ENCODE results near the gene IGLL1. TPM values are rescaled to one million over a fixed set of nuclear protein-coding genes. Genes with fewer than 3 reads are reported as not detected.
"Not testable (repeated sequence)": the region's sequence is repeated elsewhere in the genome, so short reads cannot be mapped to it uniquely, and the experiment has no call there.

Gene IGLL1
- not detected for total RNA-seq

DNA sequence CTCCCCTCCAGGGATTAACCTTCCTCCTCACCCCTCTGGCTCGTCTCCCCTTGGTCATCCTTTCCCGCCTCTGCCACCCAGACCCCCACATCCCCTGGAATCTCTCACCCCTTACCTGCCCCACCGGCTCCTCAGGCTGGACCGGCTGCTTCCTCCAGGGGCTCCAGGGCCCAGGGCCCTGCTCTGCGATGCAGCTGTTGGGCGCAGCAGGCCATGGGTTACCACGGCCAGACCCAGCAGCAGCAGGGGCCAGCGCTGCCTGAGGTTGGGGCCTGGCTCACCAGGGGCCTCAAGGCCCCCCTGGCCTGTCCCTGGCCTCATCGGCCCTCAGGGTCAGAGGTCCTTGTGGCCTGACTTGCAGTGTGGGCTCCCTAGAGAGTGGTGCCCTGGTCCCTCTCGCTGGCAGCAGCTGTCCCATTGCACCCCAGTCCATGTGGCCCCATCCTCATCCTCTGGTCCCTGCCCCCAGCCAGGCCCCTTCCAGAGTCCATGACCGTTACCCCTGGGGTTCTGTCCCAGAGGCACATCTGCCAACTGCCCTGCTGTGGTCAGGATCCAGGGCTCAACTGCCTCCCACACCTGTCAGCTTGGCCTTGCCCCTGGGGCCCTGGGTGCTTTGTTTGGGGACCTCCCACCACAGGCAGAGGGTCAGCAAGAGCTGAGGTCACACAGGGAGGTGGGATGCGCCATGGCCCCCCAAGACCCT lies at the start of gene IGLL1:
Gene IGLL1, minus strand, starts transcription at position 421 of the 706 bp plus-strand sequence. Its CDS starts 100 bp downstream, at position 321.
- H3K9me3 ChIP-seq (ENCODE audit: control insufficient read depth in 3 of 3, low read length in 3 of 3): no peaks in the 10 kb centered on the region

DNA sequence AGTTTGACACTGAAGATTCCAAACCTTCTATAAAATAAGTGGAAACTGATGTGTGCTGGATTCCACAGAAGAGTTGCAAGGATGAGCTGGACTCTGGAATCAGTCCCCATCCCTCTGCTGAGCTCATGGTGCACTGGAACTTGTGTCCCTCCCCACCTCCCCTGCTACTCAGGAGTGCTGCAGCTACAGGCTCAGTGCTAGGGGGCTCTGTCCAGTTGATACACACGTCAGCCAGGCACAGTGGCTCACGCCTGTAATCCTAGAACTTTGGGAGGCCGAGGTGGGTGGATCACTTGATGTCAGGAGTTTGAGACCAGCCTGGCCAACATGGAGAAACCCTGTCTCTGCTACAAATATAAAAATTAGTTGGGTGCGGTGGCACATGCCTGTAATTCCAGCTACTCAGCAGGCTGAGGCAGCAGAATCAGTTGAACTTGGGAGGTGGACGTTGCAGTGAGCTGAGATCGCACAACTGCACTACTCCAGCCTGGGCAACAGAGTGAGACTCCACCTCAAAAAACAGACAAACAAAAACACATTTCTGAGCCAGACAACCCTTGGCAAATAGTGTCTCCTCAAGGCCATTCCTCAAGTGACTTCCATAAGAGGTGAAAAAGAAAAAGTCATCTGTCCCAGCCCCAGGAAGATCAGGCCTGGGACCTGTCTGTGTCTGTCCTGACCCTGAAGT lies 48.1 kb upstream of the IGLL1 start:
- H3K27me3 ChIP-seq (ENCODE audit: control insufficient read depth in 3 of 3, insufficient read depth in 3 of 3, low read length in 3 of 3); H3K4me1 ChIP-seq (ENCODE audit: control insufficient read depth in 3 of 3, insufficient read depth in 3 of 3, low read length in 3 of 3); H3K9ac ChIP-seq (ENCODE audit: low read depth in 1 of 3, low read length in 3 of 3); H3K36me3 ChIP-seq (ENCODE audit: control insufficient read depth in 3 of 3, insufficient read depth in 3 of 3, low read length in 3 of 3); H3K27ac ChIP-seq (ENCODE audit: low read depth, low read length); H3K4me3 ChIP-seq (ENCODE audit: low read length in 3 of 3); H3K9me3 ChIP-seq (ENCODE audit: control insufficient read depth in 3 of 3, low read length in 3 of 3): not testable (repeated sequence)

More for the DNA sequence above, at the start of gene IGLL1:
- H3K4me1 ChIP-seq (ENCODE audit: control insufficient read depth in 3 of 3, insufficient read depth in 3 of 3, low read length in 3 of 3): no peaks in the 10 kb centered on the region
- peaks cover 4 to 11% (median 10%) of the 10 kb centered on the region in 3 donors for H3K27me3 ChIP-seq (ENCODE audit: control insufficient read depth in 3 of 3, insufficient read depth in 3 of 3, low read length in 3 of 3)
- H3K9ac ChIP-seq (ENCODE audit: low read depth in 1 of 3, low read length in 3 of 3): no peak within 1 kb of the TSS
- no peak within 1 kb of the TSS for H3K27ac ChIP-seq (ENCODE audit: low read depth, low read length)
- H3K4me3 ChIP-seq (ENCODE audit: low read length in 3 of 3): no peak within 1 kb of the TSS
- no peaks in the 10 kb centered on the region for H3K36me3 ChIP-seq (ENCODE audit: control insufficient read depth in 3 of 3, insufficient read depth in 3 of 3, low read length in 3 of 3)

DNA sequence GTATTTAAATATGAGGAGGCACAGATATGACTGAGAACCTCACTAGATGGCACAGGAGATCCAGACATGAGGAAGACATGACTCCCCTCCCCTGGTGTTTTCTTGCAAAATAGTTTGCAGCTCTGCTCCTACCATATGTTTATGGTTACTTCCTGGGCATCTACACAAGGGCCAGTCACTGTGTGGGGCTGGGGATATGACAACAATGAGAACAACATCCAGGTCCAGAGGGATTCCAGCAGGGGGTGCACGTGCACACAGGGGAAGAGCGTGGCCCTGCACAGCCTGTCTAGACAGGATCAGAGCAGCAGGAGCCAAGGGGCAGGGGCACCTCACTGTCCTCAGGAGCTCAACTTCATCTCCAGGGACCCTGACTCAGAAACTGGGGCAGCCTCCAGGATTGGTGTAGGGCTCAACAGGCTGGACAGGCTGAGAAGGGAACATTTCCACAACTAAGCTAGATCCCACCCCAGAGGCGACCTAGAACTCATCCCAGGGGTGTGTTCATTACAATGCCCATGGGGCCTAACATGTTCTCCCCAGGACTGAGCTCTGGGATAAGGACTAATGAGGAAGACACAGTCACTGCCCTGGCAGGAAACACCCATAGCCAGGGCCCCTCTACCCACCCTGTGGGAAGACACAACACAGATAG lies 47.4 kb upstream of the IGLL1 start:
- not testable (repeated sequence) for H3K27ac ChIP-seq (ENCODE audit: low read depth, low read length); H3K27me3 ChIP-seq (ENCODE audit: control insufficient read depth in 3 of 3, insufficient read depth in 3 of 3, low read length in 3 of 3)

DNA sequence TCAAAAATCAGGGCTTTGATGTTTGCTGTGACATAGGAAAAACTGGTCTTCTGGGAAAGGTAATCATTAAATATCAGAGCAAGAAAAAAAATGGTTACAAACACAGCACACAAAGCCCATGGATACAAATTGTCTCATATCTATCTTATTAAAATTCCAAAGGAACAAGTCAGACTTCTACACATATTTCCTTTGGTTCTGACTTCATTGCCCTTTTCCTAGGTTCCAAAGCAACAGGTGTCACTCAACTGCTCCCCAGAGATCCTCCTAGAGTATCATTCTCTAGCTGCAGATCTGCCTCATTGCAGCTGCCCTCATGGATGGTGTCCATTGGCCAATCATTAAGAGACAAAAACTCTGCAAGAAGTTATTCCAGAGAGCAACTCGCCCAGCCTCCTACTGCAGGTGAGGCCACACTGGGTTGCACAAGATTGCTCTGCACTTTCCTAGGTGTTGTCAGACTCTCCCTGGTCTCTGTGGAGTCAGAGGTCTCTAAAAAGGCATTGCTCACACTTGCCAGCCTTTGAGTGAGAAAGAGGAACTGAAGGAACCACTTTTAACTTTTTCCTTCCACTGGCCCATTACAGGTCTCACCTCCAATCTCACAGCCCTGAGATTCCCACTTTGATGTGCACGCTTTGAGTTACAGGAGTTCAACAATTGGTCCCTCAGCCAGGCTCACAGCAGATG lies 46.3 kb upstream of the IGLL1 start:
- H3K9ac ChIP-seq (ENCODE audit: low read depth in 1 of 3, low read length in 3 of 3): no peak overlapping the region
- no peaks in the 10 kb centered on the region for H3K4me1 ChIP-seq (ENCODE audit: control insufficient read depth in 3 of 3, insufficient read depth in 3 of 3, low read length in 3 of 3)
- H3K27me3 ChIP-seq (ENCODE audit: control insufficient read depth in 3 of 3, insufficient read depth in 3 of 3, low read length in 3 of 3): no peaks in the 10 kb centered on the region
- no peak overlapping the region for H3K4me3 ChIP-seq (ENCODE audit: low read length in 3 of 3)
- peaks cover 0 to 3% (median 0%) of the 10 kb centered on the region in 3 donors for H3K36me3 ChIP-seq (ENCODE audit: control insufficient read depth in 3 of 3, insufficient read depth in 3 of 3, low read length in 3 of 3)
- H3K9me3 ChIP-seq (ENCODE audit: control insufficient read depth in 3 of 3, low read length in 3 of 3): no peaks in the 10 kb centered on the region
- no peak overlapping the region for H3K27ac ChIP-seq (ENCODE audit: low read depth, low read length)

More for the DNA sequence above, 47.4 kb upstream of the IGLL1 start:
- H3K9me3 ChIP-seq (ENCODE audit: control insufficient read depth in 3 of 3, low read length in 3 of 3); H3K4me1 ChIP-seq (ENCODE audit: control insufficient read depth in 3 of 3, insufficient read depth in 3 of 3, low read length in 3 of 3); H3K4me3 ChIP-seq (ENCODE audit: low read length in 3 of 3); H3K36me3 ChIP-seq (ENCODE audit: control insufficient read depth in 3 of 3, insufficient read depth in 3 of 3, low read length in 3 of 3); H3K9ac ChIP-seq (ENCODE audit: low read depth in 1 of 3, low read length in 3 of 3): not testable (repeated sequence)

DNA sequence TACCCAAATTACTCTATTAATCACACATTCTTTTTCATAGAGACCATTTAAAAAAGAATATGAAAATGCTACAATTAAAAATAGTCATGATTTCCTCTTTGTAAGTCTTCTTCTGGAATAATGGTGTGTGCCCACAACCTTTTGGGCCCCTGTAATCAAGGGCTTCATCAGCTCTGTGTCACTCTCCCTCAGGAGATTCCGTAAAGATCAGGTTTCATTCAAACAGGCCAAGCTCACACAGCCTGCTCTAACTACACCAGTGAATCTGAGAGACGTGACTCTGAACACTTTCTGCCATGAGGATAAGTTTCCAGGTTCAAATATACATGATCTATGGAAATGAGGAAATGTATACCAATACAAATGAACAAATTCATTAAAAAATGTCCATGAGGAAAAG lies 42.5 kb upstream of the IGLL1 start:
- Histone ChIP-seq H3K36me3 (ENCODE audit: control insufficient read depth in 3 of 3, insufficient read depth in 3 of 3, low read length in 3 of 3) (peaks cover 0 to 3% (median 0%) of the 10 kb centered on the region in 3 donors), H3K4me1 (ENCODE audit: control insufficient read depth in 3 of 3, insufficient read depth in 3 of 3, low read length in 3 of 3) (no peaks in the 10 kb centered on the region), H3K9ac (ENCODE audit: low read depth in 1 of 3, low read length in 3 of 3) (no peak overlapping the region), H3K27ac (ENCODE audit: low read depth, low read length) (no peak overlapping the region), H3K4me3 (ENCODE audit: low read length in 3 of 3) (no peak overlapping the region), H3K9me3 (ENCODE audit: control insufficient read depth in 3 of 3, low read length in 3 of 3) (no peaks in the 10 kb centered on the region), H3K27me3 (ENCODE audit: control insufficient read depth in 3 of 3, insufficient read depth in 3 of 3, low read length in 3 of 3) (no peaks in the 10 kb centered on the region)

DNA sequence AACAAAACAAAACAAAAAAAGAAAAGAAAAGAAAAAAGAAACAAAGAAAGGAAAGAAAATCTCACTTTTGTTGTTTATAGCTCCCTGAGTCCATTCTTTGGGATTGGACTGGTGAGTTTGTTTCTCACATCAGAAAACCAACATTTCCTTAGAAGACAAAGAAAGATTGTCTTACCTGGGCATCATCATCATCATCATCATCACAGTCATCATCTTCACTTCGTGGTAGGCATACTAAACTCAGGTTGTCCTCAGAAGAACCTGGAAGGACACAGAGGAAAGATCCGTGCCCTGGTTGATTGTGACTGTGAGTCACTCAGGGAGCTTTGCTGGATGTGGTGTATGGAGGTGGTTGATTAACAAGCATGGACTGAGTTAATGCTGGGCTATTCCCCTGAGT lies 41.8 kb upstream of the IGLL1 start:
- not testable (repeated sequence) for H3K27ac ChIP-seq (ENCODE audit: low read depth, low read length); H3K27me3 ChIP-seq (ENCODE audit: control insufficient read depth in 3 of 3, insufficient read depth in 3 of 3, low read length in 3 of 3); H3K4me3 ChIP-seq (ENCODE audit: low read length in 3 of 3); H3K4me1 ChIP-seq (ENCODE audit: control insufficient read depth in 3 of 3, insufficient read depth in 3 of 3, low read length in 3 of 3); H3K36me3 ChIP-seq (ENCODE audit: control insufficient read depth in 3 of 3, insufficient read depth in 3 of 3, low read length in 3 of 3); H3K9ac ChIP-seq (ENCODE audit: low read depth in 1 of 3, low read length in 3 of 3); H3K9me3 ChIP-seq (ENCODE audit: control insufficient read depth in 3 of 3, low read length in 3 of 3)

DNA sequence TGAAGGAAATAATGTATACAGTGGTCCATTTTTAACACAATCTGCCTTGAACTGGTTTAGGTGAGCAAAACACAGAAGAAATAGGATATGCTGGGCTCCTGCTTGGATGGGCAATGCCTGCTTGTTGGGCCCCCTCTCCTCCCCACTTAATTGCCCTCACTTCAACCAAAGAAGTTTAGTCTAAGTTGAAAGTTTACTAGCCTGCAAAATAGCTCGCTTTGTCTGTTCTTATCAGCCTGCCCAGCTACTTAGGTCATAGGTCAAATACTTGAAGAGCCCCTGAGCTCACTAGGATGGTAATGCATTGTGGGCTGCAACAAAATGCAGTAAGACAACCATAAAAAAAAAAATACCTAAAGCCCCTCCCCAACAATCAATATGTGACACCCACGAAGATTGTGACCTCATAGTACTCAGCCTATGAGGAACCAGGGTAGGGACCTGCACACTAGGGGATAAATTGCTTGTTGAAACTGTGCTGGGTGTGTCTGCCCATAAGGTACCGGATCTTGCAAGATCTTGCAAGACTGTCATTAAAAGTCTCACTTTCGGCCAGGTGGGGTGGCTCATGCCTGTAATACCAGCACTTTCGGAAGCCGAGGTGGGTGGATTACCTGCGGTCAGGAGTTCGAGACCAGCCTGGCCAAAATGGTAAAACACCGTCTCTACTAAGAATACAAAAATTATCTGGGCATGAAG lies 41.1 kb upstream of the IGLL1 start:
- no peak overlapping the region for H3K4me3 ChIP-seq (ENCODE audit: low read length in 3 of 3)
- peaks cover 0 to 3% (median 0%) of the 10 kb centered on the region in 3 donors for H3K36me3 ChIP-seq (ENCODE audit: control insufficient read depth in 3 of 3, insufficient read depth in 3 of 3, low read length in 3 of 3)
- no peaks in the 10 kb centered on the region for H3K27me3 ChIP-seq (ENCODE audit: control insufficient read depth in 3 of 3, insufficient read depth in 3 of 3, low read length in 3 of 3)
- H3K4me1 ChIP-seq (ENCODE audit: control insufficient read depth in 3 of 3, insufficient read depth in 3 of 3, low read length in 3 of 3): no peaks in the 10 kb centered on the region
- no peaks in the 10 kb centered on the region for H3K9me3 ChIP-seq (ENCODE audit: control insufficient read depth in 3 of 3, low read length in 3 of 3)
- no peak overlapping the region for H3K9ac ChIP-seq (ENCODE audit: low read depth in 1 of 3, low read length in 3 of 3)
- no peak overlapping the region for H3K27ac ChIP-seq (ENCODE audit: low read depth, low read length)

DNA sequence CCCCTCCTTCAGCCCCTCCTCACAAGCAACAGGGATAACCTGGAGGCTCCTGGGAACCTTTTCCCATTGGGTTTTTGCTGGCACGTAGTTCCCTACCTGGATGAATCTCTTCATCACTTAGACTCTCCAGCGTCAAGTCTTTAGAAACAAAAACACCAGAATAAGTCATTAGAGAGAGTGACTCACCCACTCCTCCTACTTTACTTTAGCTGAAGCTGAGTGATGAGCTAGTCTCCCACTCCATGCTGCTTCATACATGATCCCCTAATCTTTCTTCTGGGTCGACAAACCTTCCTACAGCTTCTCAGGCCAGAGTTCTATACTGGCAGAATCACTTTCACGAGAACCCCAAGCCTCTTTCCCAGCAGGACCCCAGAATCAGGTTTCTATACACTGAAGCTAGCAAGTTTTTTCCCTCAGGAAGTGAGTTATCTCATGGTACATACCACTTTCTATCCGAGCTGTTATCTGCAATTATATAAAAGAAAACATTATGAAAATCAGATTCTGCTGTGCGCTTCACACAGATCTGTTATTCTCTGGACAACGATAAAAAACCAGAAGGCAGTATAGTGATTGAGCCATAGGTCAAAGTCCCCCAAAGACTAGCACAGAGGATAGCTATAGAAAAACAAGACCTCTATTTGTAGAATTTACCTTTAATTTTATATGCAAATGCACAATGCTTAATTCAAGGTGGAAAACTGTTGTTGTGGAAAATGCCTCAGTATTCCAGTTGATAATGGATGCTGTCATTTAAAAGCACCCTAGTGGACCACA lies 33.3 kb upstream of the IGLL1 start:
- Histone ChIP-seq H3K4me3 (ENCODE audit: low read length in 3 of 3) (no peak overlapping the region), H3K9me3 (ENCODE audit: control insufficient read depth in 3 of 3, low read length in 3 of 3) (no peaks in the 10 kb centered on the region), H3K36me3 (ENCODE audit: control insufficient read depth in 3 of 3, insufficient read depth in 3 of 3, low read length in 3 of 3) (peaks cover 0 to 4% (median 0%) of the 10 kb centered on the region in 3 donors), H3K27me3 (ENCODE audit: control insufficient read depth in 3 of 3, insufficient read depth in 3 of 3, low read length in 3 of 3) (no peaks in the 10 kb centered on the region), H3K27ac (ENCODE audit: low read depth, low read length) (no peak overlapping the region), H3K4me1 (ENCODE audit: control insufficient read depth in 3 of 3, insufficient read depth in 3 of 3, low read length in 3 of 3) (no peaks in the 10 kb centered on the region), H3K9ac (ENCODE audit: low read depth in 1 of 3, low read length in 3 of 3) (no peak overlapping the region)
